IMR-90 (cell line): ENCODE data around the gene MEGF11. TPM values are rescaled to one million over a fixed set of nuclear protein-coding genes. Genes with fewer than 3 reads are reported as not detected.

ENCODE experiments used
- ATAC-seq: fragments of 200-7000 bp; cut with Tn5 transposase; 2 replicates; pipeline ENCODE4 v1.9.1; 2020; ENCODE audit warnings: low read depth, mild to moderate bottlenecking, moderate library complexity
- BruUV-seq: library from RNA; stranded (reverse); fragments of 400-500 nt; replicated peaks from 2 replicates; lab custom pipeline; 2021; lab: Mats Ljungman, UMichigan
- CTCF ChIA-PET: fragments of 300-600 bp; formaldehyde crosslinking; extraction: SDS; loops from one replicate; lab custom pipeline; 2021; ENCODE audit warnings: antibody characterized with exemption; lab: Yijun Ruan, JAX
- POLR2A ChIA-PET: fragments of 300-600 bp; sonication (Branson Sonifier 250); formaldehyde crosslinking; loops from one replicate; lab custom pipeline; 2022; ENCODE audit warnings: antibody characterized with exemption; ENCODE audit not compliant: unreplicated experiment; lab: Charles Lee
- DNase-seq: peaks from one replicate; pipeline ENCODE4 v3.0.0; 2013
- H2AFZ ChIP-seq: replicated peaks from 2 replicates; pipeline ENCODE3; 2013; ENCODE audit warnings: low read length, mild to moderate bottlenecking; ENCODE audit not compliant: poor library complexity
- H2AK5ac ChIP-seq: 2 replicates; pipeline ENCODE4 v1.6.1; 2013; ENCODE audit warnings: low read depth, low read length, inconsistent platforms
- H2AK9ac ChIP-seq: replicated peaks from 2 replicates; pipeline ENCODE3; 2013; ENCODE audit warnings: mild to moderate bottlenecking, low read depth, low read length, moderate library complexity; ENCODE audit not compliant: poor library complexity
- H2BK120ac ChIP-seq: 2 replicates; pipeline ENCODE4 v1.6.1; 2013; ENCODE audit warnings: low read depth, low read length, inconsistent platforms
- H2BK15ac ChIP-seq: 3 replicates; pipeline ENCODE4 v1.6.1; 2013; ENCODE audit warnings: low read depth, low read length, inconsistent platforms
- H2BK20ac ChIP-seq: 2 replicates; pipeline ENCODE4 v1.6.1; 2013; ENCODE audit warnings: low read depth, mild to moderate bottlenecking, inconsistent platforms, low read length, moderate library complexity
- H2BK5ac ChIP-seq: 2 replicates; pipeline ENCODE4 v1.6.1; 2013; ENCODE audit warnings: mild to moderate bottlenecking, low read depth, low read length, inconsistent platforms; ENCODE audit not compliant: poor library complexity, severe bottlenecking
- H3K14ac ChIP-seq: replicated peaks from 2 replicates; pipeline ENCODE4 v1.6.1; 2013; ENCODE audit warnings: low read depth, low read length, inconsistent platforms
- H3K18ac ChIP-seq: 2 replicates; pipeline ENCODE4 v1.6.1; 2013; ENCODE audit warnings: low read depth, low read length, control low read depth
- H3K23ac ChIP-seq: 2 replicates; pipeline ENCODE4 v1.6.1; 2013; ENCODE audit warnings: low read depth, low read length, inconsistent platforms
- H3K27ac ChIP-seq: 2 replicates; pipeline ENCODE4 v1.5.1; 2013; ENCODE audit warnings: mild to moderate bottlenecking, control low read depth, low read length; ENCODE audit not compliant: insufficient read depth
- H3K27me3 ChIP-seq: 2 replicates; pipeline ENCODE4 v1.6.1; 2013; ENCODE audit warnings: low read length; ENCODE audit not compliant: control insufficient read depth, insufficient read depth
- H3K36me3 ChIP-seq: 2 replicates; pipeline ENCODE4 v1.6.1; 2013; ENCODE audit warnings: low read length, mixed read lengths; ENCODE audit not compliant: control insufficient read depth, insufficient read depth
- H3K4ac ChIP-seq: 2 replicates; pipeline ENCODE4 v1.6.1; 2013; ENCODE audit warnings: low read depth, low read length, inconsistent platforms
- H3K4me1 ChIP-seq: 2 replicates; pipeline ENCODE4 v1.6.1; 2013; ENCODE audit warnings: low read length, mixed read lengths; ENCODE audit not compliant: control insufficient read depth, insufficient read depth
- H3K4me2 ChIP-seq: 2 replicates; pipeline ENCODE4 v1.6.1; 2013; ENCODE audit warnings: low read depth, mild to moderate bottlenecking, control low read depth, low read length, moderate library complexity
- H3K4me3 ChIP-seq: 2 replicates; pipeline ENCODE4 v1.5.1; 2013; ENCODE audit warnings: low read depth, mild to moderate bottlenecking, control low read depth, low read length, moderate library complexity; ENCODE audit not compliant: insufficient read depth
- H3K56ac ChIP-seq: 2 replicates; pipeline ENCODE4 v1.6.1; 2013; ENCODE audit warnings: low read length, inconsistent platforms; ENCODE audit not compliant: insufficient read depth; ENCODE audit errors: extremely low read depth
- H3K79me1 ChIP-seq, 2 experiments: 2 replicates each; pipeline ENCODE4 v1.6.1; 2013; ENCODE audit warnings: low read length in 2 of 2, inconsistent platforms in 1 of 2, low read depth in 1 of 2
- H3K9ac ChIP-seq: 2 replicates; pipeline ENCODE4 v1.6.1; 2013; ENCODE audit warnings: low read depth, low read length, control low read depth
- H3K9me1 ChIP-seq: 2 replicates; pipeline ENCODE4 v1.6.1; 2013; ENCODE audit warnings: low read length, inconsistent platforms; ENCODE audit not compliant: insufficient read depth
- H3K9me3 ChIP-seq: 2 replicates; pipeline ENCODE4 v1.6.1; 2013; ENCODE audit warnings: low read length; ENCODE audit not compliant: control insufficient read depth, insufficient read depth
- H4K20me1 ChIP-seq: 2 replicates; pipeline ENCODE4 v1.6.1; 2013; ENCODE audit warnings: low read length, inconsistent platforms; ENCODE audit not compliant: insufficient read depth
- H4K5ac ChIP-seq: 2 replicates; pipeline ENCODE4 v1.6.1; 2013; ENCODE audit warnings: mild to moderate bottlenecking, low read depth, low read length, control low read depth
- H4K8ac ChIP-seq, 2 experiments: 2 replicates each; pipeline ENCODE4 v1.6.1; 2013; ENCODE audit warnings: low read depth in 2 of 2, low read length in 2 of 2, control low read depth in 1 of 2, inconsistent platforms in 1 of 2
- H4K91ac ChIP-seq: 2 replicates; pipeline ENCODE4 v1.6.1; 2013; ENCODE audit warnings: low read depth, low read length, inconsistent platforms; ENCODE audit not compliant: insufficient read depth
- CHD1 ChIP-seq: IDR thresholded peaks from 2 replicates; pipeline ENCODE4 v1.6.1; 2012; ENCODE audit warnings: low read depth, low read length, improper control_type of control experiment
- MAFK ChIP-seq: IDR thresholded peaks from 2 replicates; pipeline ENCODE4 v1.6.1; 2012; ENCODE audit warnings: low read depth, low read length, improper control_type of control experiment
- MAZ ChIP-seq: IDR thresholded peaks from 2 replicates; pipeline ENCODE4 v1.6.1; 2012; ENCODE audit warnings: low read depth, mild to moderate bottlenecking, low read length, improper control_type of control experiment, moderate library complexity, borderline replicate concordance
- MXI1 ChIP-seq: IDR thresholded peaks from 2 replicates; pipeline ENCODE4 v1.6.1; 2012; ENCODE audit warnings: low read depth, mild to moderate bottlenecking, low read length, moderate library complexity, borderline replicate concordance
- NFE2L2 ChIP-seq: fragments of 150-350 bp; IDR thresholded peaks from 2 replicates; pipeline ENCODE4 v1.6.1; 2016; ENCODE audit warnings: low read depth, mild to moderate bottlenecking, low read length
- POLR2A ChIP-seq: IDR thresholded peaks from 2 replicates; pipeline ENCODE4 v1.6.1; 2012; ENCODE audit warnings: mild to moderate bottlenecking, low read depth, low read length
- RAD21 ChIP-seq: IDR thresholded peaks from 2 replicates; pipeline ENCODE4 v1.6.1; 2012; ENCODE audit warnings: low read length, improper control_type of control experiment
- RCOR1 ChIP-seq: IDR thresholded peaks from 2 replicates; pipeline ENCODE4 v1.6.1; 2012; ENCODE audit warnings: mild to moderate bottlenecking, low read length, improper control_type of control experiment; ENCODE audit not compliant: insufficient replicate concordance
- RFX5 ChIP-seq: IDR thresholded peaks from 2 replicates; pipeline ENCODE4 v1.8.0; 2012; ENCODE audit warnings: low read depth, mild to moderate bottlenecking, low read length, moderate library complexity
- SMC3 ChIP-seq: fragments of 150-350 bp; IDR thresholded peaks from 2 replicates; pipeline ENCODE4 v1.6.1; 2016; ENCODE audit warnings: low read depth, mild to moderate bottlenecking, antibody characterized with exemption, low read length, moderate library complexity
- WGBS, 2 experiments: methylation state at CpG; one replicate each; pipeline versions ENCODE4 v1.1.5 to v1.1.7; 2013; ENCODE audit warnings: missing lambda C conversion rate in 2 of 2; ENCODE audit not compliant: insufficient read length in 1 of 2; ENCODE audit errors: extremely low coverage in 2 of 2; 5-methylcytosine and 5-hydroxymethylcytosine counted together
- dilution Hi-C: fragments of 300-500 bp; cut with HindIII; formaldehyde crosslinking; loops from one replicate; pipeline ENCODE4 v1.14.3; 2018; ENCODE audit warnings: low sequenced_read_pairs; ENCODE audit not compliant: unreplicated experiment
- in situ Hi-C: fragments of 300-500 bp; cut with MboI; formaldehyde crosslinking; loops from 3 replicates; pipeline ENCODE4 v1.14.3; 2019; ENCODE audit warnings: low sequenced_read_pairs, inconsistent platforms, mixed read lengths
- intact Hi-C: fragments of 100-400 bp; cut with micrococcal nuclease; formaldehyde crosslinking; loops from 2 replicates; pipeline ENCODE4 v1.10.0; 2022
- polyA plus RNA-seq, 3 experiments: library from polyadenylated mRNA; depleted of rRNA; stranded (reverse); fragments of >200 nt; gene quantifications; 2 replicates each; pipeline ENCODE4 v1.2.3, GENCODE V29; 2012; ENCODE audit warnings: low replicate concordance in 1 of 3
- total RNA-seq: library from RNA; depleted of rRNA; stranded (reverse); fragments of >200 nt; gene quantifications from 2 replicates; pipeline ENCODE4 v1.2.3, GENCODE V29; 2012
- TF ChIP-seq, protein P1 (sequence below): fragments of 150-350 bp; IDR thresholded peaks from 2 replicates; pipeline ENCODE4 v1.6.1; 2017; ENCODE audit warnings: mild to moderate bottlenecking, antibody characterized with exemption, low read length, low read depth

Gene MEGF11
- total and polyA plus RNA-seq, 2 of the 4 experiments (the other 2 are of a cell fraction) = not detected

DNA sequence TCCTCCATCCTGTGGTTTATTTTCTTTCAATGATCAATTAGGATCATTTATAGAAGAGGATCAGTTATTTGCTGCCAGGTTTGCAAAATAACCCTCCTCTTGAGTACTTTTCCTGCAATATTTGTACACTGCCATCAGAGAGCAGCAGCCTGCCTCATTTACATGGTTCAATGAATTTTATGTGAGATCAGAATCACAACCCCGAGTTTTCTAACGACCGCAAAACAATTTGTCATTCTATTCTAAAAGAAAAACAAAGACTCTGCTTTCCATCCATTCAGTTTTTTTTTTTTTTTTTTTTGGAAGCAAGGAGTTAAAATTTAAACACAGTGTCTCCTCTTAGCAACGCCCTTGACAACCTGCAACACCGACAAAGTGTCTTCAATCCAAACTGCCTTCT is 237.4 kb downstream of the MEGF11 start:
- TF ChIP-seq RCOR1 = no peak
- no peak for TF ChIP-seq MXI1
- TF ChIP-seq POLR2A = no peak
- TF ChIP-seq MAZ = no peak
- TF ChIP-seq RAD21 = no peak
- TF ChIP-seq SMC3 = no peak
- no peak for TF ChIP-seq MAFK
- no peak for TF ChIP-seq NFE2L2
- TF ChIP-seq, protein P1, sequence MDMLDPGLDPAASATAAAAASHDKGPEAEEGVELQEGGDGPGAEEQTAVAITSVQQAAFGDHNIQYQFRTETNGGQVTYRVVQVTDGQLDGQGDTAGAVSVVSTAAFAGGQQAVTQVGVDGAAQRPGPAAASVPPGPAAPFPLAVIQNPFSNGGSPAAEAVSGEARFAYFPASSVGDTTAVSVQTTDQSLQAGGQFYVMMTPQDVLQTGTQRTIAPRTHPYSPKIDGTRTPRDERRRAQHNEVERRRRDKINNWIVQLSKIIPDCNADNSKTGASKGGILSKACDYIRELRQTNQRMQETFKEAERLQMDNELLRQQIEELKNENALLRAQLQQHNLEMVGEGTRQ = no peak
- TF ChIP-seq RFX5 = no peak
- no peak for TF ChIP-seq CHD1
- H3K79me1 ChIP-seq = no peaks in the 10 kb centered on the region
- intact Hi-C loops = no loop called here
- H3K23ac ChIP-seq = no peak overlapping the region
- H3K36me3 ChIP-seq = no peaks in the 10 kb centered on the region
- no peak for DNase-seq
- no CpG with 5 or more reads among the region's 5 CpGs for WGBS, 2 experiments
- BruUV-seq = no TSS peak
- no peak overlapping the region for H3K27ac ChIP-seq
- H3K4me1 ChIP-seq = no peaks in the 10 kb centered on the region
- H2BK5ac ChIP-seq = no peak overlapping the region
- dilution Hi-C loops = no loop called here
- no peak overlapping the region for H4K5ac ChIP-seq
- no peak overlapping the region for H3K56ac ChIP-seq
- POLR2A ChIA-PET = interaction anchor here (0.6 kb wide), 1 partner anchor 327 kb away, joined by 3 read pairs; no protein-coding TSS in a partner anchor
- H2BK20ac ChIP-seq = no peak overlapping the region
- H3K14ac ChIP-seq = no peak overlapping the region
- no peak overlapping the region for H4K8ac ChIP-seq
- no peaks in the 10 kb centered on the region; the same call in 1 of the 2 replicates for H3K9me1 ChIP-seq
- no peak for ATAC-seq
- no peak overlapping the region for H2BK120ac ChIP-seq
- no peaks in the 10 kb centered on the region for H3K9me3 ChIP-seq
- no peak overlapping the region for H2AK9ac ChIP-seq
- no peak overlapping the region for H2BK15ac ChIP-seq
- H4K20me1 ChIP-seq = no peaks in the 10 kb centered on the region
- peaks cover 23% of the 10 kb centered on the region for H3K27me3 ChIP-seq
- H3K18ac ChIP-seq = no peak overlapping the region
- H2AK5ac ChIP-seq = no peak overlapping the region
- in situ Hi-C loops = no loop called here
- CTCF ChIA-PET = no interaction called here
- no peak overlapping the region for H4K91ac ChIP-seq
- no peak overlapping the region for H3K4me2 ChIP-seq
- no peak overlapping the region for H3K9ac ChIP-seq
- no peak overlapping the region for H3K4ac ChIP-seq
- no peak overlapping the region for H2AFZ ChIP-seq
- H3K4me3 ChIP-seq = no peak overlapping the region
